Left kidney (tissue), 8 donors: ENCODE results near the gene SLC12A9. TPM values are rescaled to one million over a fixed set of nuclear protein-coding genes. Genes with fewer than 3 reads are reported as not detected.
"Not testable (repeated sequence)": the region's sequence is repeated elsewhere in the genome, so short reads cannot be mapped to it uniquely, and the experiment has no call there.

Source experiments
- DNase-seq: peaks from one replicate; pipeline ENCODE4 v3.0.0-alpha.2; 2013
- long read RNA-seq, 8 donors: transcript quantifications; one replicate each; lab custom pipeline, GENCODE V29; 2026
- polyA plus RNA-seq: library from polyadenylated mRNA; unstranded; fragments of 120-200 nt; gene quantifications from one replicate; pipeline ENCODE4 v1.2.1, GENCODE V29; 2013; ENCODE audit not compliant: insufficient read length

Gene SLC12A9
- 29.9 TPM for polyA plus RNA-seq
- long read RNA-seq, donor 1, full-length matches to known transcripts: 9 of 9 reads
- long read RNA-seq, donor 1, partial matches to known transcripts: 0 of 9 reads
- long read RNA-seq, donor 1, other reads (novel, unspliced or antisense): 0 of 9 reads
- long read RNA-seq, donor 2, full-length matches to known transcripts: 10 of 15 reads
- long read RNA-seq, donor 2, partial matches to known transcripts: 5 of 15 reads
- long read RNA-seq, donor 2, other reads (novel, unspliced or antisense): 0 of 15 reads
- long read RNA-seq, donor 3, full-length matches to known transcripts: 5 of 5 reads
- long read RNA-seq, donor 3, partial matches to known transcripts: 0 of 5 reads
- long read RNA-seq, donor 3, other reads (novel, unspliced or antisense): 0 of 5 reads
- long read RNA-seq, donor 4, full-length matches to known transcripts: 1 of 1 reads
- long read RNA-seq, donor 4, partial matches to known transcripts: 0 of 1 reads
- long read RNA-seq, donor 4, other reads (novel, unspliced or antisense): 0 of 1 reads
- long read RNA-seq, donor 5, full-length matches to known transcripts: 3 of 20 reads
- long read RNA-seq, donor 5, partial matches to known transcripts: 17 of 20 reads
- long read RNA-seq, donor 5, other reads (novel, unspliced or antisense): 0 of 20 reads
- long read RNA-seq, donor 6, full-length matches to known transcripts: 2 of 2 reads
- long read RNA-seq, donor 6, partial matches to known transcripts: 0 of 2 reads
- long read RNA-seq, donor 6, other reads (novel, unspliced or antisense): 0 of 2 reads
- long read RNA-seq, donor 7, full-length matches to known transcripts: 5 of 5 reads
- long read RNA-seq, donor 7, partial matches to known transcripts: 0 of 5 reads
- long read RNA-seq, donor 7, other reads (novel, unspliced or antisense): 0 of 5 reads
- long read RNA-seq, donor 8, full-length matches to known transcripts: 2 of 2 reads
- long read RNA-seq, donor 8, partial matches to known transcripts: 0 of 2 reads
- long read RNA-seq, donor 8, other reads (novel, unspliced or antisense): 0 of 2 reads

- DNase-seq: peak; percentile 86
Observed at GRCh38 chr7:100852048-100852872, at the start of gene SLC12A9. SLC12A9 (plus strand) TSS chr7:100852713; CDS start chr7:100854198, 1,485 bp downstream.

GRCh38 chr7:100802951-100803350 lies 49.6 kb upstream of the SLC12A9 start:
- no peak for DNase-seq

GRCh38 chr7:100803398-100804161 lies 48.9 kb upstream of the SLC12A9 start:
- peak; percentile 70 for DNase-seq

GRCh38 chr7:100804681-100805431 lies 47.7 kb upstream of the SLC12A9 start:
- no peak for DNase-seq

GRCh38 chr7:100806276-100806675 lies 46.2 kb upstream of the SLC12A9 start:
- no peak for DNase-seq

- not testable (repeated sequence) for DNase-seq
Observed at GRCh38 chr7:100806883-100807282, 45.6 kb upstream of the SLC12A9 start.

GRCh38 chr7:100808354-100808875 lies 44.1 kb upstream of the SLC12A9 start:
- DNase-seq: no peak

- DNase-seq: no peak
Observed at GRCh38 chr7:100811480-100811879, 41.0 kb upstream of the SLC12A9 start.

GRCh38 chr7:100812729-100813128 lies 39.8 kb upstream of the SLC12A9 start:
- DNase-seq: no peak

- not testable (repeated sequence) for DNase-seq
Observed at GRCh38 chr7:100816515-100816914, 36.0 kb upstream of the SLC12A9 start.

GRCh38 chr7:100817097-100817496 lies 35.4 kb upstream of the SLC12A9 start:
- DNase-seq: no peak

- no peak for DNase-seq
Observed at GRCh38 chr7:100818366-100818765, 34.1 kb upstream of the SLC12A9 start.

GRCh38 chr7:100818825-100819224 lies 33.7 kb upstream of the SLC12A9 start:
- DNase-seq: no peak

- DNase-seq: no peak
Observed at GRCh38 chr7:100819586-100819985, 32.9 kb upstream of the SLC12A9 start.

GRCh38 chr7:100822236-100823139 lies 30.0 kb upstream of the SLC12A9 start:
- no peak for DNase-seq

GRCh38 chr7:100823140-100823525 lies 29.4 kb upstream of the SLC12A9 start:
- DNase-seq: no peak

- no peak for DNase-seq
Observed at GRCh38 chr7:100823534-100823933, 29.0 kb upstream of the SLC12A9 start.

GRCh38 chr7:100824499-100825214 lies 27.9 kb upstream of the SLC12A9 start:
- no peak for DNase-seq
